ENCODE data around the gene STAG2.
"Not testable (repeated sequence)": the region's sequence is repeated elsewhere in the genome, so short reads cannot be mapped to it uniquely, and the experiment has no call there.

Gene STAG2

DNA sequence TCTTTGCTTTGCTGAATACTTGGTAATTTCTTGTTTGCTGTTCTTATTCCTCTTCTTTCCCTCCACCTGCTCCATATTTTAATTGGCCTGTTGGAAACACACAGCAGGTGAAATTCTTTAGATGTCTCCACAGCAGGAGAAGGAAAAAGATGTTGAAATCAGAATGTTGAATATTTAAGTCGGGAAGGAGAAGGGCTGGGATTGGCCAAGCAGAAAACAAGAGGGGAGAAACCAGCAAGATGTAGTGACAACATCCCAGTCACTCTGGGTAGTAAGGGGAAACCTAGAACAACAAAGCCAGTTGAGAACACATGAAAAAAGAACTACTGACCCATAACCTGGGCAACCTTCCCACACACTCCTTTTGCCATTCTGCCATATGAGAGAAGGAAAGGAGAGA, 37.3 kb upstream of the STAG2 start:
- DNase-seq (ENCODE audit: extremely low spot score): no peak
- TF ChIP-seq ARNT (IDR thresholded peaks at IDR 0.05): no peak
- no peak for TF ChIP-seq NFRKB (IDR thresholded peaks at IDR 0.05)
- TF ChIP-seq FOXA1 (IDR thresholded peaks at IDR 0.05): no peak
- TF ChIP-seq L3MBTL2 (conservative IDR thresholded peaks at IDR 0.05): no peak
- no peak for TF ChIP-seq BHLHE40 (IDR thresholded peaks at IDR 0.05; ENCODE audit: borderline replicate concordance)
- TF ChIP-seq TARDBP (IDR thresholded peaks at IDR 0.05): no peak
- TF ChIP-seq CTBP1 (IDR thresholded peaks at IDR 0.05; ENCODE audit: borderline replicate concordance): no peak
- TF ChIP-seq FOXK2 (IDR thresholded peaks at IDR 0.05): no peak
- no peak for TF ChIP-seq HDGF (IDR thresholded peaks at IDR 0.05; ENCODE audit: borderline replicate concordance)
- TF ChIP-seq SUZ12 (IDR thresholded peaks at IDR 0.05): no peak
- TF ChIP-seq, protein P1, sequence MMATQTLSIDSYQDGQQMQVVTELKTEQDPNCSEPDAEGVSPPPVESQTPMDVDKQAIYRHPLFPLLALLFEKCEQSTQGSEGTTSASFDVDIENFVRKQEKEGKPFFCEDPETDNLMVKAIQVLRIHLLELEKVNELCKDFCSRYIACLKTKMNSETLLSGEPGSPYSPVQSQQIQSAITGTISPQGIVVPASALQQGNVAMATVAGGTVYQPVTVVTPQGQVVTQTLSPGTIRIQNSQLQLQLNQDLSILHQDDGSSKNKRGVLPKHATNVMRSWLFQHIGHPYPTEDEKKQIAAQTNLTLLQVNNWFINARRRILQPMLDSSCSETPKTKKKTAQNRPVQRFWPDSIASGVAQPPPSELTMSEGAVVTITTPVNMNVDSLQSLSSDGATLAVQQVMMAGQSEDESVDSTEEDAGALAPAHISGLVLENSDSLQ (IDR thresholded peaks at IDR 0.05): no peak
- no peak for TF ChIP-seq LEF1 (IDR thresholded peaks at IDR 0.05; ENCODE audit: borderline replicate concordance)
- no peak for TF ChIP-seq ZNF384 (IDR thresholded peaks at IDR 0.05)
- TF ChIP-seq SP1 (IDR thresholded peaks at IDR 0.05): no peak
- no peak for TF ChIP-seq FOXM1 (IDR thresholded peaks at IDR 0.05; ENCODE audit: borderline replicate concordance)
- no peak for TF ChIP-seq ELF4 (IDR thresholded peaks at IDR 0.05)
- ChIA-PET POLR2A (no interaction called here), CTCF (no interaction called here)

DNA sequence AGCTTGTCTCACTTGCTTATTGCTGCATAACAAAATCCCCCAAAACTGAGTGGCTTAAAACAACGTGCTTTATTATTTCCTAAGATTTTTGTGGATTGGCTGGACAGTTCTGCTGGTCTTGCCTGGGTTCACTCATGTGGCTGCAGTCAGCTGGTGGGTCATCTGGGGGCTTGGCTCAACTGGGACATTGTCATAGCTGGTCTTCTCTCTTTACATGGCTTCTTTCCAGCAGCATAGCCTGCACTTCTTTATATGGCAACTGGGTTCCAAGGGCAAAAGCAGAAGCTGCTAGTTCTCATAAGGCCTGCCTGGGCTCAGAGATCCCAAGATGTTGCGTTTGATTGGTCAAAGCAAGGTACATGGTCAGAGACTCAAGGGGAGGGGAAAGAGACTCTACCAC, 33.7 kb upstream of the STAG2 start:
- no peak for DNase-seq (ENCODE audit: extremely low spot score)
- TF ChIP-seq ELF4 (IDR thresholded peaks at IDR 0.05) (no peak), FOXA1 (IDR thresholded peaks at IDR 0.05) (no peak), ZNF384 (IDR thresholded peaks at IDR 0.05) (no peak), LEF1 (IDR thresholded peaks at IDR 0.05; ENCODE audit: borderline replicate concordance) (no peak)
- CTCF ChIA-PET: no interaction called here
- POLR2A ChIA-PET: no interaction called here

DNA sequence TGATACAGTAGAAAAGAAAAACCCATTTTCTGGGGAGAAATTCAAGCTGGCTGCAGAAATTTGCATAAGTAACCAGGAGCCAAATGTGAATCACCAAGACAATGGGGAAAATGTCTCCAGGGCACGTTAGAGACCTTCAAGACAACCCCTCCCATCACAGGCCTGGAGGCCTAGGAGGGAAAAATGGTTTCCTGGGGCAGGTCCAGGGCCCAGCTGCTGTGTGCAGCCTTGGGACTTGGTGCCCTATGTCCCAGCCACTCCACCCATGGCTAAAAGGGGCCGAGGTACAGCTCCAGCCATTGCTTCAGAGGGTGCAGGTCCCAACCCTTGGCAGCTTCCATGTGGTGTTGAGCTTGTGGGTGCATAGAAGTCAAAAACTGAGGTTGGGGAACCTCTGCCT, 29.5 kb upstream of the STAG2 start:
- DNase-seq (ENCODE audit: extremely low spot score); POLR2A ChIA-PET; CTCF ChIA-PET: not testable (repeated sequence)

DNA sequence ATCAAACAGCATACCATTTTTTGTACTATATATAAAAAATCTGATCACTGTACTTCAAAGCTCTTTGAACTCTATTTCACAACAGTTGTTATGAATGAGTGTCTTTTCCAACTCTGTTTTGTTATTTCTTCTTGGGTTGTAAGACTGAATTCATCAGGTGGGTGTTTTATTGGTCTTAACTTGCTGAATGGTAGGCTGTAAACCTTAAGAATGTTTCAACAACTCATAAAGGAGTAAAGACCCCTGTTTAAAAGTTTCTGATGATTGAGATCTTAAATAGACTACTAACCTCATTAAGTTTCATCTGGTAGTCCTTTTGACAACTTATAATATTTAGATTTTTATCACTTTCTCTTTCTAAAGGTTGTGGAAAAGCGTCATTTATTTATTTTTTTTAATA, 18.4 kb upstream of the STAG2 start:
- TF ChIP-seq SP1 (IDR thresholded peaks at IDR 0.05): no peak
- TF ChIP-seq, protein P1 (IDR thresholded peaks at IDR 0.05): no peak
- TF ChIP-seq ZNF384 (IDR thresholded peaks at IDR 0.05): 0 out of 2 replicates have a peak, but pooled peaks have one; percentile 8
- TF ChIP-seq CTBP1 (IDR thresholded peaks at IDR 0.05; ENCODE audit: borderline replicate concordance): no peak
- TF ChIP-seq FOXM1 (IDR thresholded peaks at IDR 0.05; ENCODE audit: borderline replicate concordance): no peak
- TF ChIP-seq SUZ12 (IDR thresholded peaks at IDR 0.05): no peak
- ChIA-PET POLR2A (no interaction called here), CTCF (no interaction called here)
- DNase-seq (ENCODE audit: extremely low spot score): no peak

DNA sequence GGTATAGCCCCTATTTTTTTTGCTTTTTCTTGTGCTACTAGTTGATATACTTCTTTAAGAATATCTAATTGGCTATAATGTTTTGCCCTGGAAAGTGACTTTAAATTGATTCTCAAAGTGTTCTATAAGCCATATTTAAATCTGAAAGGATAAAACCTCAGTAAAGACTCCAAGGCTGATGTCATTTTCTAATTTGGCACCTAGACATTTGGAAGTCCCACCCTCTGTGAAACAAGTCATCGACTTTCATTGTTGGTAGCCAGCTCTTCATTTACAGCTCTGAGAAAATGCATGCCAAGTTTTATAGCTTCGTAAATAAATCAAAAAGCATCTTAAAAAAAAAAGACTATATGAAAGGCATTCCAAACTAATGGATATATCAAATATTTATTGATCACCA, 18.0 kb upstream of the STAG2 start:
- DNase-seq (ENCODE audit: extremely low spot score): no peak
- CTCF ChIA-PET: no interaction called here
- POLR2A ChIA-PET: no interaction called here
- TF ChIP-seq L3MBTL2 (conservative IDR thresholded peaks at IDR 0.05) (no peak), HDGF (IDR thresholded peaks at IDR 0.05; ENCODE audit: borderline replicate concordance) (no peak), CTBP1 (IDR thresholded peaks at IDR 0.05; ENCODE audit: borderline replicate concordance) (no peak), BHLHE40 (IDR thresholded peaks at IDR 0.05; ENCODE audit: borderline replicate concordance) (no peak), SUZ12 (IDR thresholded peaks at IDR 0.05) (no peak)
- TF ChIP-seq, protein P1 (IDR thresholded peaks at IDR 0.05): 0 out of 2 replicates have a peak, but pooled peaks have one; percentile 18

DNA sequence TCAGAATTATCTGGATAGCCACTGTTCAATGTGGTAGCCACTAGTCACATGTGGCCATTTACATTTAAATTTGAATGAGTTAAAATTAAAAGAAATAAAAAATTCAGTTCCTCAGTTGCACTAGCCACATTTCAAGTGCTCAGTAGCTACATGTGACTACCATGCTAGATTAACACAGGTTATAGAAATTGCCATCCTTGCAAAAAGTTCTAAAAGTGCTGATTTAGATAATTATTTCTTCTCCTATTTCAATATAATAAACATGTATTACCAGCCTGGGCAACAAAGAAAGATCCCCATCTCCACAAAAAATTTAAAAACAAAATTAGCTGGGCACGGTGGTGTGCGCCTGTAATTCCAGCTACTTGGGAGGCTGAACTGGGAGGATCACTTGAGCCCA, 11.7 kb upstream of the STAG2 start:
- TF ChIP-seq NFRKB (IDR thresholded peaks at IDR 0.05): no peak
- no peak for TF ChIP-seq ZNF384 (IDR thresholded peaks at IDR 0.05)
- no peak for TF ChIP-seq L3MBTL2 (conservative IDR thresholded peaks at IDR 0.05)
- TF ChIP-seq FOXA1 (IDR thresholded peaks at IDR 0.05): no peak
- no peak for TF ChIP-seq CTBP1 (IDR thresholded peaks at IDR 0.05; ENCODE audit: borderline replicate concordance)
- TF ChIP-seq, protein P1 (IDR thresholded peaks at IDR 0.05): no peak
- no peak for TF ChIP-seq HDGF (IDR thresholded peaks at IDR 0.05; ENCODE audit: borderline replicate concordance)
- TF ChIP-seq ELF4 (IDR thresholded peaks at IDR 0.05): no peak
- TF ChIP-seq SUZ12 (IDR thresholded peaks at IDR 0.05): no peak
- no peak for TF ChIP-seq BHLHE40 (IDR thresholded peaks at IDR 0.05; ENCODE audit: borderline replicate concordance)
- no peak for TF ChIP-seq ARNT (IDR thresholded peaks at IDR 0.05)
- no peak for TF ChIP-seq LEF1 (IDR thresholded peaks at IDR 0.05; ENCODE audit: borderline replicate concordance)
- no peak for TF ChIP-seq SP1 (IDR thresholded peaks at IDR 0.05)
- TF ChIP-seq FOXK2 (IDR thresholded peaks at IDR 0.05): no peak
- TF ChIP-seq FOXM1 (IDR thresholded peaks at IDR 0.05; ENCODE audit: borderline replicate concordance): no peak
- no peak for TF ChIP-seq TARDBP (IDR thresholded peaks at IDR 0.05)
- no peak for DNase-seq (ENCODE audit: extremely low spot score)
- POLR2A ChIA-PET: no interaction called here
- CTCF ChIA-PET: no interaction called here

Data from HEK293T (cell line).